Astrocyte of the spinal cord (primary cell): ENCODE results near the gene NUP188.

Experiments
- DNase-seq: peaks from one replicate; pipeline ENCODE4 v3.0.0; 2011; ENCODE audit warnings: low read depth, low spot score
- H3K4me3 ChIP-seq: 2 replicates; pipeline ENCODE4 v1.5.1; 2011; ENCODE audit warnings: low read depth, mild to moderate bottlenecking, low read length, moderate library complexity
- in situ Hi-C: cut with HindIII; loops from 2 replicates; pipeline ENCODE4 v1.10.0; 2017; ENCODE audit warnings: low sequenced_read_pairs
- TF ChIP-seq, protein P1 (sequence below): IDR thresholded peaks from 2 replicates; pipeline ENCODE4 v1.5.1; 2012; ENCODE audit warnings: low read depth, mild to moderate bottlenecking, low read length, inconsistent platforms

The NUP188 gene

GRCh38 chr9:129052592-129052991, 105.1 kb downstream of the NUP188 start:
- TF ChIP-seq, protein P1, sequence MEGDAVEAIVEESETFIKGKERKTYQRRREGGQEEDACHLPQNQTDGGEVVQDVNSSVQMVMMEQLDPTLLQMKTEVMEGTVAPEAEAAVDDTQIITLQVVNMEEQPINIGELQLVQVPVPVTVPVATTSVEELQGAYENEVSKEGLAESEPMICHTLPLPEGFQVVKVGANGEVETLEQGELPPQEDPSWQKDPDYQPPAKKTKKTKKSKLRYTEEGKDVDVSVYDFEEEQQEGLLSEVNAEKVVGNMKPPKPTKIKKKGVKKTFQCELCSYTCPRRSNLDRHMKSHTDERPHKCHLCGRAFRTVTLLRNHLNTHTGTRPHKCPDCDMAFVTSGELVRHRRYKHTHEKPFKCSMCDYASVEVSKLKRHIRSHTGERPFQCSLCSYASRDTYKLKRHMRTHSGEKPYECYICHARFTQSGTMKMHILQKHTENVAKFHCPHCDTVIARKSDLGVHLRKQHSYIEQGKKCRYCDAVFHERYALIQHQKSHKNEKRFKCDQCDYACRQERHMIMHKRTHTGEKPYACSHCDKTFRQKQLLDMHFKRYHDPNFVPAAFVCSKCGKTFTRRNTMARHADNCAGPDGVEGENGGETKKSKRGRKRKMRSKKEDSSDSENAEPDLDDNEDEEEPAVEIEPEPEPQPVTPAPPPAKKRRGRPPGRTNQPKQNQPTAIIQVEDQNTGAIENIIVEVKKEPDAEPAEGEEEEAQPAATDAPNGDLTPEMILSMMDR: no peak
- H3K4me3 ChIP-seq: no peak overlapping the region
- in situ Hi-C loops: no loop called here
- no peak for DNase-seq

DNA sequence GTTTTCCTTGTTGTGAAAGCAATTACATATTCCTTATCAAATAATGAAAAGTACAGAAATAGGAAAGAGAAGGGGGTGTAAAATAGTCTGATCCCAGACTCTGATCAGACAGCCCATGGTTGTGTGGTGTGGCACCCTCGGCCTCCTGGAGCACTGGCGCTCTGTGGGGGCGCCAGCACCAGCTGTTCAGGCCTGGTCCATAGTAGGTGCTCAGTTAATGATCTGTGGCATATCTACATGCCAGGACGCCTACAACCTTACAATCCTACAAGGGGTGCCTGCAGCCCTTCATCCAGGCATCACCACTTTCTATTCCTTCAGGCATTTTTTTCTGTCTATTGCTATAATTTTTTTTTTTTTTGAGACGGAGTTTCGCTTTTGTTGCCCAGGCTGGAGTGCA, 105.5 kb downstream of the NUP188 start:
- DNase-seq: no peak
- TF ChIP-seq, protein P1: no peak
- in situ Hi-C loops: no loop called here
- H3K4me3 ChIP-seq: no peak overlapping the region

GRCh38 chr9:129054163-129054851, 106.8 kb downstream of the NUP188 start:
- DNase-seq: no peak
- TF ChIP-seq, protein P1: no peak
- H3K4me3 ChIP-seq: no peak overlapping the region
- in situ Hi-C loops: no loop called here
